Breast epithelium (tissue), 3 donors: ENCODE results near the gene MECR.

Experiments used
- CTCF ChIP-seq, 3 donors: fragments of 450-650 bp; IDR thresholded peaks; one replicate each; pipeline ENCODE4 v1.5.1; 2016 to 2017; ENCODE audit warnings: antibody characterized with exemption in 3 of 3, mild to moderate bottlenecking in 3 of 3, moderate library complexity in 3 of 3
- POLR2AphosphoS5 ChIP-seq, 3 donors: sonication (generic); formaldehyde crosslinking; IDR thresholded peaks; one replicate each; pipeline ENCODE4 v1.6.1; 2017; ENCODE audit warnings: antibody characterized with exemption in 3 of 3

DNA sequence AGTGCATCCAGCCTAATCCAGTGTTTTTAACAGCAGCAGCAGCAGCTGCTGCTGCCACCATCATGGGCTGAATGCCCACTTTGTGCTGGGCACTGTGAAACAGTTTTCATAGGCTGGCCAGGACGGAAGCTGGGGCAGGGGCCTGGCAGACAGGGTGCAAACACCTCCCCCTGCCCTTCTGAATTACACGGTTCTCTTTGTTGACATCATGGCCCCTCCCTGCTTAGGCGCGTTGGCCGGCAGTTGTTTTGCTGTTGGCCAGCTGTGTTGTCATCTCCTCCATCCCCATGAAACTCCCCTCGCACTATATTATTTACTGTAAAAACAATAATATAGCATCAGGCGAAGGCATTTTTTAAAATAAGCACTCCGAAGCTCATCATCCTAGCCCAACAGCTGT is 38.6 kb upstream of the MECR start:
- no peak for TF ChIP-seq POLR2AphosphoS5 (IDR thresholded peaks at IDR 0.05)
- TF ChIP-seq CTCF (IDR thresholded peaks at IDR 0.05): no peak
